Esophagus (tissue), 2 donors: Measurements from ENCODE around the gene GPR156. TPM values are rescaled to one million over a fixed set of nuclear protein-coding genes. Genes with fewer than 3 reads are reported as not detected.
"Not testable (repeated sequence)": the region's sequence is repeated elsewhere in the genome, so short reads cannot be mapped to it uniquely, and the experiment has no call there.

ENCODE experiments used
- H3K27ac ChIP-seq, 2 donors: one replicate each; pipeline ENCODE4 v1.5.1; 2013; ENCODE audit warnings: low read depth in 2 of 2, mild to moderate bottlenecking in 2 of 2, inconsistent platforms in 1 of 2, low read length in 1 of 2, moderate library complexity in 1 of 2
- H3K27me3 ChIP-seq, 2 donors: one replicate each; pipeline ENCODE4 v1.6.1; 2013; ENCODE audit warnings: low read length in 2 of 2, control low read depth in 1 of 2, mild to moderate bottlenecking in 1 of 2; ENCODE audit not compliant: insufficient read depth in 2 of 2, control insufficient read depth in 1 of 2
- H3K36me3 ChIP-seq, 2 donors: one replicate each; pipeline ENCODE4 v1.6.1; 2013; ENCODE audit warnings: low read length in 1 of 2; ENCODE audit not compliant: control insufficient read depth in 2 of 2, insufficient read depth in 2 of 2
- H3K4me1 ChIP-seq, 2 donors: one replicate each; pipeline ENCODE4 v1.6.1; 2013; ENCODE audit warnings: low read length in 1 of 2; ENCODE audit not compliant: control insufficient read depth in 2 of 2, insufficient read depth in 2 of 2
- H3K4me3 ChIP-seq, 2 donors: one replicate each; pipeline ENCODE4 v1.5.1; 2013; ENCODE audit warnings: low read length in 2 of 2, mild to moderate bottlenecking in 2 of 2, low read depth in 1 of 2, moderate library complexity in 1 of 2
- H3K9me3 ChIP-seq, 2 donors: one replicate each; pipeline ENCODE4 v1.6.1; 2013; ENCODE audit warnings: mild to moderate bottlenecking in 2 of 2, low read depth in 1 of 2, low read length in 1 of 2, moderate library complexity in 1 of 2; ENCODE audit not compliant: control insufficient read depth in 2 of 2, insufficient read depth in 1 of 2
- WGBS, 2 donors: extraction: QIAGEN DNeasy Blood & Tissue Kit; methylation state at CpG; one replicate each; pipeline ENCODE4 v1.1.7; 2013; 5-methylcytosine and 5-hydroxymethylcytosine counted together
- polyA plus RNA-seq, 2 donors: library from polyadenylated mRNA; stranded (reverse); fragments of 200-250 nt; gene quantifications; one replicate each; pipeline ENCODE4 v1.2.3, GENCODE V29; 2013
- donor health status: healthy with polysubstance abuse.
- donor health status: Bipolar disorder and iron deficiency.

GPR156 gene
- polyA plus RNA-seq, 2 donors, result 0.07 to 0.10 TPM

- WGBS, 2 donors, result 29 to 40% methylated on average over 1 of the region's 1 CpG
- peak overlapping the region; percentile 12 to 50 for H3K27ac ChIP-seq
- no peaks in the 10 kb centered on the region for H3K4me1 ChIP-seq
- no peaks in the 10 kb centered on the region for H3K36me3 ChIP-seq
- no peaks in the 10 kb centered on the region for H3K27me3 ChIP-seq
- no peak overlapping the region for H3K4me3 ChIP-seq
- H3K9me3 ChIP-seq, result peaks cover 0 to 2% of the 10 kb centered on the region in 2 donors
Observed at GRCh38 chr3:120160050-120160449, 125.0 kb downstream of the GPR156 start.

- Histone ChIP-seq H3K4me3 (no peak overlapping the region), H3K27ac (no peak overlapping the region), H3K9me3 (peaks cover 0 to 8% of the 10 kb centered on the region in 2 donors), H3K27me3 (no peaks in the 10 kb centered on the region), H3K36me3 (no peaks in the 10 kb centered on the region), H3K4me1 (peaks cover 0 to 2% of the 10 kb centered on the region in 2 donors)
- WGBS, 2 donors, result 97 to 99% methylated on average over 5 of the region's 5 CpGs
Observed at GRCh38 chr3:120157681-120158080, 127.3 kb downstream of the GPR156 start.

GRCh38 chr3:120157113-120157512, 127.9 kb downstream of the GPR156 start:
- no peak overlapping the region for H3K4me3 ChIP-seq
- H3K27ac ChIP-seq, result no peak overlapping the region
- WGBS, 2 donors, result 70 to 77% methylated on average over 3 of the region's 3 CpGs
- no peaks in the 10 kb centered on the region for H3K36me3 ChIP-seq
- H3K4me1 ChIP-seq, result peaks cover 0 to 2% of the 10 kb centered on the region in 2 donors
- H3K9me3 ChIP-seq, result peaks cover 0 to 8% of the 10 kb centered on the region in 2 donors
- H3K27me3 ChIP-seq, result no peaks in the 10 kb centered on the region

- no peaks in the 10 kb centered on the region for H3K27me3 ChIP-seq
- H3K9me3 ChIP-seq, result peaks cover 0 to 8% of the 10 kb centered on the region in 2 donors
- H3K27ac ChIP-seq, result no peak overlapping the region
- H3K4me1 ChIP-seq, result peaks cover 0 to 2% of the 10 kb centered on the region in 2 donors
- H3K36me3 ChIP-seq, result no peaks in the 10 kb centered on the region
- no peak overlapping the region for H3K4me3 ChIP-seq
Observed at GRCh38 chr3:120156699-120157098, 128.3 kb downstream of the GPR156 start.

GRCh38 chr3:120155694-120156093, 129.3 kb downstream of the GPR156 start:
- WGBS, 2 donors, result 85 to 91% methylated on average over 3 of the region's 3 CpGs
- not testable (repeated sequence) for H3K4me3 ChIP-seq

GRCh38 chr3:120155108-120155507, 129.9 kb downstream of the GPR156 start:
- Histone ChIP-seq H3K4me3 (no peak overlapping the region), H3K27ac (no peak overlapping the region), H3K4me1 (peaks cover 0 to 2% of the 10 kb centered on the region in 2 donors), H3K9me3 (peaks cover 0 to 8% of the 10 kb centered on the region in 2 donors), H3K27me3 (no peaks in the 10 kb centered on the region), H3K36me3 (no peaks in the 10 kb centered on the region)

More at GRCh38 chr3:120155694-120156093, 129.3 kb downstream of the GPR156 start:
- H3K27ac ChIP-seq, H3K9me3 ChIP-seq, H3K36me3 ChIP-seq, H3K4me1 ChIP-seq, H3K27me3 ChIP-seq: not testable (repeated sequence)

- H3K4me3 ChIP-seq, result no peak overlapping the region
- WGBS, 2 donors, result 28 to 45% methylated on average over 2 of the region's 2 CpGs
- H3K27me3 ChIP-seq, result no peaks in the 10 kb centered on the region
- H3K9me3 ChIP-seq, result peaks cover 0 to 8% of the 10 kb centered on the region in 2 donors
- H3K27ac ChIP-seq, result peak overlapping the region in 1 of 2 donors; percentile 69
- no peaks in the 10 kb centered on the region for H3K36me3 ChIP-seq
- peaks cover 0 to 2% of the 10 kb centered on the region in 2 donors for H3K4me1 ChIP-seq
Observed at GRCh38 chr3:120153294-120153693, 131.7 kb downstream of the GPR156 start.

- Histone ChIP-seq H3K27me3 (no peaks in the 10 kb centered on the region), H3K27ac (no peak overlapping the region), H3K4me3 (no peak overlapping the region), H3K9me3 (peaks cover 0 to 8% of the 10 kb centered on the region in 2 donors), H3K36me3 (no peaks in the 10 kb centered on the region), H3K4me1 (peaks cover 0 to 3% of the 10 kb centered on the region in 2 donors)
- WGBS, 2 donors, result 65 to 68% methylated on average over 4 of the region's 4 CpGs
Observed at GRCh38 chr3:120151791-120152190, 133.2 kb downstream of the GPR156 start.

- WGBS, 2 donors, result 88% methylated on average over 3 of the region's 3 CpGs
- Histone ChIP-seq H3K9me3 (no peaks in the 10 kb centered on the region), H3K36me3 (no peaks in the 10 kb centered on the region), H3K27ac (peak overlapping the region; percentile 60 to 83), H3K4me1 (peaks cover 0 to 9% of the 10 kb centered on the region in 2 donors), H3K4me3 (no peak overlapping the region), H3K27me3 (no peaks in the 10 kb centered on the region)
Observed at GRCh38 chr3:120148187-120148949, 136.7 kb downstream of the GPR156 start.
